ENCODE data around the gene EGFR.

Gene EGFR

DNA sequence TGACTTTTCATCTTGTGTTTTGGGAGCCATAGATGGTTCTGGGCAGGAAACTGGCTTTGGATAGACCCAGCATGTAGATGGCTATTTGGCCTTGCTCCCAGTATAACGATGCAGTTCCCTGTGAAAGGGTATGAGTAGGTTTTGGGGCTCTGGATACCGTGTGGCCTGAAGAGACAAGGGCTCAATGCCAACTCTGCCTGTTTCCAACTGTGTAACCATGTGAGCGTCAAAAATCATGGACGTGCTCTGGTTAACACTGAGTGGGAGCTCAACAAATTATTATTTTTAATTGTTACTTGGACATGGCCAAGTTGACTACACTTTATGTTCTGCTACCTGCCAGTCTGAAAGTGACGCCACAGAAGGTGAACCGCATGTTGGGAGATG, 41.8 kb downstream of the EGFR start:
- no peak overlapping the region for H3K4me3 ChIP-seq (ENCODE audit: low read depth in 1 of 2, low read length in 2 of 2)
- H3K9me3 ChIP-seq (ENCODE audit: control insufficient read depth in 1 of 2, low read length in 2 of 2) = no peaks in the 10 kb centered on the region
- no peak overlapping the region for H3K9ac ChIP-seq (ENCODE audit: low read depth in 1 of 2, low read length in 2 of 2)
- H3K27ac ChIP-seq (ENCODE audit: low read depth, low read length) = no peak overlapping the region
- peaks cover 0 to 3% of the 10 kb centered on the region in 2 donors for H3K36me3 ChIP-seq (ENCODE audit: control insufficient read depth in 1 of 2, insufficient read depth in 2 of 2, low read length in 2 of 2)
- peaks cover 7 to 9% of the 10 kb centered on the region in 2 donors for H3K4me1 ChIP-seq (ENCODE audit: control insufficient read depth in 1 of 2, insufficient read depth in 2 of 2, low read length in 2 of 2)
- H3K27me3 ChIP-seq (ENCODE audit: control insufficient read depth in 1 of 2, insufficient read depth in 2 of 2, low read length in 2 of 2) = no peaks in the 10 kb centered on the region

DNA sequence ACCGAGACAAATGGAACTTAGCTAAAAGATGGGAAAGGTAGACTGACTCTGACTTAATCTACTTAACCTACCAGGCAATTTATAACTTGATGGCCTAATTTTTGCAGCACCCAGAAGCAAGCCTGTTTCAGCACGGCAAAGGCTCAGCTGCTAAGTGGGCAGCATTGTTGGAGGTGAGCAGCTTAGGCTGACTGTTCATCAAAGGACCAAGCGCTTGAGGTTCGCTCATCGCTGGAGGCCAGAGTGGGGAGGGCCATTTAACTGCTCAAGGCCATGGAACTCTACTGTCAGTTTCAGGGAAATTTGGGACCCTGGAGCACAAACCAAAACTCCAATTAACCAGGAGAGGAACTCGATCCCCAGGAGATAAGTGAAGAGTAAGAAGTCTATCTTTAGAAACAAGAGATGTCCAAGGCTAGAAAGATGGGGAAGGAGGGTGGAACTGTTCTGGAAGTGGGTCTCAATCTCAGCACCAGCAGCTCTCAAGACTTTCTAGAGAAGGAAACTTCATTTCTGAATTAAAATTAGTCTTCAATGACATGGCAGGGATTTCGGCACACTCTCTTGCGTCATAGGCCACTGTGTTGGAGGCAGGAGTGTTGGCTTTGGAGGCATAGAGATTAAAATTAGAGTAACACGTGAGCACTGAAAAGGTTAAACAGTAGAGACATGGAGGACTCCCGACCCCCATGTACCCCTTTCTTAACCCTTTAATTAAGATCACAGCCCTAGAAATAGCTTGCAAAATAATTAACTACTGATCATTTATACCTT, 43.1 kb downstream of the EGFR start:
- H3K9ac ChIP-seq (ENCODE audit: low read depth in 1 of 2, low read length in 2 of 2) = no peak overlapping the region
- no peaks in the 10 kb centered on the region for H3K9me3 ChIP-seq (ENCODE audit: control insufficient read depth in 1 of 2, low read length in 2 of 2)
- no peak overlapping the region for H3K4me3 ChIP-seq (ENCODE audit: low read depth in 1 of 2, low read length in 2 of 2)
- peaks cover 12 to 22% of the 10 kb centered on the region in 2 donors for H3K4me1 ChIP-seq (ENCODE audit: control insufficient read depth in 1 of 2, insufficient read depth in 2 of 2, low read length in 2 of 2)
- H3K27me3 ChIP-seq (ENCODE audit: control insufficient read depth in 1 of 2, insufficient read depth in 2 of 2, low read length in 2 of 2) = no peaks in the 10 kb centered on the region
- H3K27ac ChIP-seq (ENCODE audit: low read depth, low read length) = no peak overlapping the region
- peaks cover 0 to 3% of the 10 kb centered on the region in 2 donors for H3K36me3 ChIP-seq (ENCODE audit: control insufficient read depth in 1 of 2, insufficient read depth in 2 of 2, low read length in 2 of 2)

DNA sequence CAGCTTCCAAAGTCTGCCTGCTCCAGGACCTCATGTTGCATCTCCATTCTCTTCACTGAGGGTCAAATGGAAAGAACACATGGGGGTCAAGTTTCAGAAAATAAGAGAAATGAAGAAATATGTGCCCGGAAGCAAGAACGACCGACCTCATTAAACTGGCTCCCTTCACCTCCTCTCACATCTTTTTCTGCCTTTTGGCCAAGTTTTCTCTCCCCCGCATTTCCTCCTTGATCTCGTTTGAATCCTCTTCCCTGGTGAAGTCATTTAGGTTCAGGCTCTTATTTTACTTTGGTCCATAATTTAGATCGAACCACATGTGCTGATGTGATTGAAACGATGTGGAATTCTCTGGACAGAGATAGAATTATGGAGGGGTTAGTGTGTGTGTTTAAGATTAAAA, 44.2 kb downstream of the EGFR start:
- no peak overlapping the region for H3K4me3 ChIP-seq (ENCODE audit: low read depth in 1 of 2, low read length in 2 of 2)
- no peak overlapping the region for H3K9ac ChIP-seq (ENCODE audit: low read depth in 1 of 2, low read length in 2 of 2)
- H3K27me3 ChIP-seq (ENCODE audit: control insufficient read depth in 1 of 2, insufficient read depth in 2 of 2, low read length in 2 of 2) = no peaks in the 10 kb centered on the region
- H3K9me3 ChIP-seq (ENCODE audit: control insufficient read depth in 1 of 2, low read length in 2 of 2) = no peaks in the 10 kb centered on the region
- peaks cover 0 to 3% of the 10 kb centered on the region in 2 donors for H3K36me3 ChIP-seq (ENCODE audit: control insufficient read depth in 1 of 2, insufficient read depth in 2 of 2, low read length in 2 of 2)
- peaks cover 20 to 25% of the 10 kb centered on the region in 2 donors for H3K4me1 ChIP-seq (ENCODE audit: control insufficient read depth in 1 of 2, insufficient read depth in 2 of 2, low read length in 2 of 2)
- H3K27ac ChIP-seq (ENCODE audit: low read depth, low read length) = no peak overlapping the region

DNA sequence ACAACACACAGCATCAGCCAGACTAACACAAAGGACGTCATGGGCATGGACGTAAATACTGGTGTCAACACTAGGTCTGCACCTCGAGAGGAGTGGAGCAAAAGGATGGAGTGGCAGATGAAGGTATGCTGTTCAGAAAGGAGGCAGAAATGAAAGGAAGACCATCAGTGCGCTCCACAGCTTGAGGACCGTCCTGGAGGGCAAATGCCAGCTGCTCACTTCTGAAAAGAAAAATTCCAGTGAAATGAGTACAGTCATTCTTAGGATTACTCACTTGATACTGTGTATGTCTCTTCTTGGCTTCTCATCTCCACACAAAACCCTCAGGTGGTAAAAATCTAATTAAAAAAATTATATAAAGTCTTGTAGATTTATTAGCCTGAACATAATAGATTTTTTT, 44.8 kb downstream of the EGFR start:
- H3K9ac ChIP-seq (ENCODE audit: low read depth in 1 of 2, low read length in 2 of 2) = no peak overlapping the region
- no peak overlapping the region for H3K4me3 ChIP-seq (ENCODE audit: low read depth in 1 of 2, low read length in 2 of 2)
- no peaks in the 10 kb centered on the region for H3K27me3 ChIP-seq (ENCODE audit: control insufficient read depth in 1 of 2, insufficient read depth in 2 of 2, low read length in 2 of 2)
- H3K27ac ChIP-seq (ENCODE audit: low read depth, low read length) = no peak overlapping the region
- peaks cover 20 to 25% of the 10 kb centered on the region in 2 donors for H3K4me1 ChIP-seq (ENCODE audit: control insufficient read depth in 1 of 2, insufficient read depth in 2 of 2, low read length in 2 of 2)
- H3K9me3 ChIP-seq (ENCODE audit: control insufficient read depth in 1 of 2, low read length in 2 of 2) = no peaks in the 10 kb centered on the region
- H3K36me3 ChIP-seq (ENCODE audit: control insufficient read depth in 1 of 2, insufficient read depth in 2 of 2, low read length in 2 of 2) = peaks cover 0 to 3% of the 10 kb centered on the region in 2 donors

GRCh38 chr7:55065079-55065478, 46.3 kb downstream of the EGFR start:
- Histone ChIP-seq H3K36me3 (ENCODE audit: control insufficient read depth in 1 of 2, insufficient read depth in 2 of 2, low read length in 2 of 2) (peaks cover 0 to 3% of the 10 kb centered on the region in 2 donors), H3K27me3 (ENCODE audit: control insufficient read depth in 1 of 2, insufficient read depth in 2 of 2, low read length in 2 of 2) (no peaks in the 10 kb centered on the region), H3K4me1 (ENCODE audit: control insufficient read depth in 1 of 2, insufficient read depth in 2 of 2, low read length in 2 of 2) (peaks cover 20 to 25% of the 10 kb centered on the region in 2 donors), H3K9ac (ENCODE audit: low read depth in 1 of 2, low read length in 2 of 2) (no peak overlapping the region), H3K9me3 (ENCODE audit: control insufficient read depth in 1 of 2, low read length in 2 of 2) (no peaks in the 10 kb centered on the region), H3K4me3 (ENCODE audit: low read depth in 1 of 2, low read length in 2 of 2) (no peak overlapping the region), H3K27ac (ENCODE audit: low read depth, low read length) (no peak overlapping the region)

- Histone ChIP-seq H3K4me3 (ENCODE audit: low read depth in 1 of 2, low read length in 2 of 2) (no peak overlapping the region), H3K36me3 (ENCODE audit: control insufficient read depth in 1 of 2, insufficient read depth in 2 of 2, low read length in 2 of 2) (peaks cover 0 to 3% of the 10 kb centered on the region in 2 donors), H3K27me3 (ENCODE audit: control insufficient read depth in 1 of 2, insufficient read depth in 2 of 2, low read length in 2 of 2) (no peaks in the 10 kb centered on the region), H3K4me1 (ENCODE audit: control insufficient read depth in 1 of 2, insufficient read depth in 2 of 2, low read length in 2 of 2) (peaks cover 20 to 25% of the 10 kb centered on the region in 2 donors), H3K9me3 (ENCODE audit: control insufficient read depth in 1 of 2, low read length in 2 of 2) (no peaks in the 10 kb centered on the region), H3K9ac (ENCODE audit: low read depth in 1 of 2, low read length in 2 of 2) (no peak overlapping the region), H3K27ac (ENCODE audit: low read depth, low read length) (peak overlapping the region; percentile 30)
Observed at GRCh38 chr7:55065511-55066229, 46.9 kb downstream of the EGFR start.

- Histone ChIP-seq H3K27me3 (ENCODE audit: control insufficient read depth in 1 of 2, insufficient read depth in 2 of 2, low read length in 2 of 2) (no peaks in the 10 kb centered on the region), H3K4me3 (ENCODE audit: low read depth in 1 of 2, low read length in 2 of 2) (no peak overlapping the region), H3K27ac (ENCODE audit: low read depth, low read length) (no peak overlapping the region), H3K9me3 (ENCODE audit: control insufficient read depth in 1 of 2, low read length in 2 of 2) (no peaks in the 10 kb centered on the region), H3K36me3 (ENCODE audit: control insufficient read depth in 1 of 2, insufficient read depth in 2 of 2, low read length in 2 of 2) (peaks cover 0 to 3% of the 10 kb centered on the region in 2 donors), H3K4me1 (ENCODE audit: control insufficient read depth in 1 of 2, insufficient read depth in 2 of 2, low read length in 2 of 2) (peaks cover 20 to 25% of the 10 kb centered on the region in 2 donors), H3K9ac (ENCODE audit: low read depth in 1 of 2, low read length in 2 of 2) (peak overlapping the region in 1 of 2 donors; percentile 16)
Observed at GRCh38 chr7:55066524-55066923, 47.7 kb downstream of the EGFR start.

DNA sequence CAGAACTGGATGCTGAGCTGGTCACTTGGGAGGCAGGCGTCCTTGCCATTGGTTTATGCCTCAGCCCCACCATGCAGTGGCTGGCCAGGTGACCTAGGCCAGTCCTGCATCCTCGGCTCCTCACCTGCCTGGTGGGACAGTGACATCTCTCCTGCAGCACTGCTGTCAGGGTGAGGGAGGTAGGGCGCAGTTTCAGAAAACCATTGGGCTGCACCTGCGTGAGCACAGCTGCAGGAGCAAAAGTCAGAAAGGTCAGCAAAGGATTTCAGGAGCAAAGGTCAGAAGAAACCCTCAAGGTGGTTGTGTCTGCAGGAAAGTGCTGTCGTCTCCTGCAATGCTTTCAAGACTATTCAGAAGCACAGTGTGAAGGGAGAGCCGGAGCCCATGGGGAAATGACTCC, 48.1 kb downstream of the EGFR start:
- Histone ChIP-seq H3K36me3 (ENCODE audit: control insufficient read depth in 1 of 2, insufficient read depth in 2 of 2, low read length in 2 of 2) (peaks cover 0 to 3% of the 10 kb centered on the region in 2 donors), H3K27me3 (ENCODE audit: control insufficient read depth in 1 of 2, insufficient read depth in 2 of 2, low read length in 2 of 2) (no peaks in the 10 kb centered on the region), H3K9me3 (ENCODE audit: control insufficient read depth in 1 of 2, low read length in 2 of 2) (no peaks in the 10 kb centered on the region), H3K4me1 (ENCODE audit: control insufficient read depth in 1 of 2, insufficient read depth in 2 of 2, low read length in 2 of 2) (peaks cover 22 to 25% of the 10 kb centered on the region in 2 donors), H3K27ac (ENCODE audit: low read depth, low read length) (no peak overlapping the region), H3K4me3 (ENCODE audit: low read depth in 1 of 2, low read length in 2 of 2) (peak overlapping the region in 1 of 2 donors; percentile 4), H3K9ac (ENCODE audit: low read depth in 1 of 2, low read length in 2 of 2) (peak overlapping the region in 1 of 2 donors; percentile 16)

DNA sequence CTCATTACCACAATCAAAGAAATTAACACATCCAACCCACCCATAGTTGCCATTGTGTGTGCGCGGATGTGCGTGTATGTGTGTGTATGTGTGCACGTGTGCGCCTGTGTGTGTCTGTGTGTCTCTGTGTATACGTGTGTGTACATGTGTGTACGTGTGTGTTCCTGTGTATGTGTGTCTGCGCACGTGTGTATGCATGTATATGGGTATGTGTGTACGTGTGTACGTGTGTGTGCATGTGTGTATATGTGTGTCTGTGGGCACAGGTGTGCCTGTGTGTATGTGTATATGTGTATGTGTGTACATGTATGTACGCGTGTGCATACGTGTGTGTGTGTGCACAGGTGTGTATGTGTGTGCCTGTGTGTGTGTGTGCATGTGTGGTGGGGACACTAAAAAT, 48.9 kb downstream of the EGFR start:
- H3K36me3 ChIP-seq (ENCODE audit: control insufficient read depth in 1 of 2, insufficient read depth in 2 of 2, low read length in 2 of 2) = peaks cover 0 to 3% of the 10 kb centered on the region in 2 donors
- H3K27me3 ChIP-seq (ENCODE audit: control insufficient read depth in 1 of 2, insufficient read depth in 2 of 2, low read length in 2 of 2) = no peaks in the 10 kb centered on the region
- no peak overlapping the region for H3K9ac ChIP-seq (ENCODE audit: low read depth in 1 of 2, low read length in 2 of 2)
- H3K4me1 ChIP-seq (ENCODE audit: control insufficient read depth in 1 of 2, insufficient read depth in 2 of 2, low read length in 2 of 2) = peaks cover 28 to 32% of the 10 kb centered on the region in 2 donors
- H3K9me3 ChIP-seq (ENCODE audit: control insufficient read depth in 1 of 2, low read length in 2 of 2) = no peaks in the 10 kb centered on the region
- H3K4me3 ChIP-seq (ENCODE audit: low read depth in 1 of 2, low read length in 2 of 2) = no peak overlapping the region
- no peak overlapping the region for H3K27ac ChIP-seq (ENCODE audit: low read depth, low read length)

DNA sequence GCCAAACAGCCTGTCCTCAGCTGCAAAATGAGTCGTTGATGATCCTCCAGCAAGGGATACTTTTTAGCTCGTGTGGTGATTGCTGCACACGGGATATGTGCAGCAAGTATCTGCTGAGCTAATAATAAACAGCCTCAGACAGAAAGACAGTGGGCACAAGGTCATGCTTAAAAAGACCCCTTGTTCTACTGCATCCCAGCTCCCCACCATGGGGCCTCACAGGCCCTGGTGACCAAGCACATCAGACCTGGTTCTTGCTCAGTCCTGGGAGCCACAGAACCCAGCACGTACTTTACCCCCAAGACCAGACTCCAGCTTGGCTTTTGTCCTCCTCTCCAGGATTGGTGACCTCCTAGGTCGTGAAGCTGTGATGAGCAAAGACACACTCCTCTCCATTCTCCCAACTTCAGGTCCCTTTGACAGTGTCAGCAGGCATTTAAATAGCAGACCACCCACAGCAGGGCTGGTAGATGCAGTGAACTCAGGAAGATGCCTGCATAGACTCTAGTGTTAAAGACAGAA, 50.5 kb downstream of the EGFR start:
- Histone ChIP-seq H3K27ac (ENCODE audit: low read depth, low read length) (no peak overlapping the region), H3K27me3 (ENCODE audit: control insufficient read depth in 1 of 2, insufficient read depth in 2 of 2, low read length in 2 of 2) (no peaks in the 10 kb centered on the region), H3K9ac (ENCODE audit: low read depth in 1 of 2, low read length in 2 of 2) (no peak overlapping the region), H3K9me3 (ENCODE audit: control insufficient read depth in 1 of 2, low read length in 2 of 2) (no peaks in the 10 kb centered on the region), H3K4me1 (ENCODE audit: control insufficient read depth in 1 of 2, insufficient read depth in 2 of 2, low read length in 2 of 2) (peaks cover 41 to 44% of the 10 kb centered on the region in 2 donors), H3K4me3 (ENCODE audit: low read depth in 1 of 2, low read length in 2 of 2) (no peak overlapping the region), H3K36me3 (ENCODE audit: control insufficient read depth in 1 of 2, insufficient read depth in 2 of 2, low read length in 2 of 2) (no peaks in the 10 kb centered on the region)

Data from duodenal mucosa (tissue), 2 donors.